DMS 273 (cell line): Measurements from ENCODE around the gene MLH3.

ENCODE experiments used
- DNase-seq: peaks from one replicate; lab custom pipeline; 2025; ENCODE audit not compliant: unreplicated experiment; lab: John Stamatoyannopoulos, UW

The MLH3 gene

DNA sequence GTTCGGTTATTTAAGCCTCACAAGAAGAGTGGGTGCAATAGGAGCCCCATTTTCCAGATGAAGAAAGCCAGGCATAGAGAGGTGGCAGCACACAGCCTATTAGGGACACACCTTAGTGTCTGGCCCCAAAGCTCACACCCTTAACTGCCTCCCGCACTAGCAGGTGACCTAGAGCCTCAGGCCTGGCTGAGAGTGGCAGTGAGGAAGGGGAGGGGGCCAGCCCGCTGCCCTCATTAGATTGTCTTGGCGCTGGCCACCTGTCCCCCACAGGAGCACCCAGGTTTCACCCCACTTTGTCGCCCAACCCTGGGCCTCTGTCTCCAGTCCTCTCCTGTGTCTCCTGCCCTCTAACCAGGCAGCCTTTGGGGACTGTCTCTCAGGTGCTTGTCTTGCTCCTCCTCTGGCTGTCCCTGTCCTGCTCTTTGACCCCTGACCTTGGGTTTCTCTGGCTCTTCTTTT, 77.3 kb downstream of the MLH3 start:
- no peak for DNase-seq

DNA sequence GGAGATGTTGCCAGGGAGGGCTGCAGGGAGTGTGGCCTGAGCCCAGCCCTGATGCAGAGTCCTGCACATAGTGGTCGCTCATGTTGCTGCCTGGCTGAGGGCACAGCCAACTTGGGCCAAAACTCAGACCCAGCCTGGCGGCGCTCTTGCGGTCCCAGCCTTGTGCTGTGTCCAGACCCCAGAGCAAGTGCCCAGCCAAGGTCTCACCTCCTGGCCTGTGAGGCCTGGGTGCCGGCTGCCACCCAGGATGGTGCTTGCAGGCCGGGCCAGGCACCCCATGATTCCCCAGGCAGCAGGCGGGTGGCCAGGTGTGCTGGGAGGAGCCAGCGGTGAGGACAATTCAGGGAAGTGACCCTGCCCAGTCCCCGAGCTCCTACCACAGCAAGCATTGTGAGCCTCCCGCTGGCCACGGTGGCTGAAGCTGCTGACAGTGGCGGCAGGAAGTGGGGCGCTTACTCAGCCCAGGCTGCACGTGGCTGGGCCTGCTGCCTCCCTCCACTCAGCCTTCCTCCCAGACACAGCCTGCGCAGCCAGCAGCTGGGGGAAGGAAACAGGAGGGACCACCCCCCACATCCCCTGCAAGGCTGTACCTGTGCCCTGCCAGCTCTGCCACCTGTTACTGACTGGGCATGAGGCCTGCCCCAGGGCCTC, 78.1 kb downstream of the MLH3 start:
- DNase-seq: no peak

DNA sequence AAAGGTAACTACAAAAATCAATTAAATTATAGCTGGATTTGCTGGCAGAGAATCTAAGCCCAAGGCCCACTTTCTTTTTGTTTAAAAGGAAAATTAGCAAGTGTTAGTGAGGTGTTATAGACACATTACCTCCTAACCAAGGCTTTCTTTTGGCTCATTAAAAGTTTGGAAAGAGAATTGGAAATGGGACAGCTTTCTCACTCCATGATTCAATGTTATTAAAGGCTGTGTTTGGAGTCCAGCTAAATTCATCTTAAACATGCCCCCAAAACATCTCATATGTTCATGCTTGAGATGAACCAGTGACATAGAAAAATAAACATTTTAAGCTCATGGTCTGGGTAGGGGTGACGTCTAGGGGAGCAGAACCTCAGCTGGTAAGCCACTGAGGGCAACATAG, 82.5 kb downstream of the MLH3 start:
- no peak for DNase-seq

DNA sequence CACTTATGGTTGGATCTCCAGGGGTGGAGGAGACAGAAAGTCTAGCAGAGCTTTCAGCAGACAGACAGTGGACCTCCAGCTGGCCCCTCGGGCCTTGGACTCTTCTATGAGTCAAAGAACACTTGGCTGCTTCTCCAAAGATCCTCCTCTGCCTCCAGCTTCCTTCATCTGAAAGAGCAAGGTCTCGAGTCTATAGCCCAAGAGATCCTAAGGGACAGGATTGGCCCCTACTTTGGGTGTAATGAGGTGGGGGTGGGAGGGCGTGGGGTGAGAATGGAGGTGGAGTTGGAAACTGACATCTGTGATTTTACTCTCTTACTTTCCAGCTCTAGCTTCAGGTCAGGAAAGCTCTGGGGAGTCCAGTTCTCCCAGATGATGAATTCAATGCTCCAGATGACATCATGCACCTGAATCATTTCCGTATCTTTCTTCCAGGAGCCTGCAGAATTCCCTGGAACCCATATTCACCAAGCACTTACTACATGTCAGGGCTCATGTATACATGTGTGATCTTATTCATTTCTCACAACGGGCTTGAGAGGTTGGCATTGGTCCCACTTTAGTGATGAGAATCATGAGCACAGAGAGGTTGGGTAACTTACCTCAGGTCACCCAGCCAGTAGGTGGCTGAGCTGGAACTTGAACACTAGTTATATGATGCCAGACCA, 85.6 kb downstream of the MLH3 start:
- DNase-seq: no peak

DNA sequence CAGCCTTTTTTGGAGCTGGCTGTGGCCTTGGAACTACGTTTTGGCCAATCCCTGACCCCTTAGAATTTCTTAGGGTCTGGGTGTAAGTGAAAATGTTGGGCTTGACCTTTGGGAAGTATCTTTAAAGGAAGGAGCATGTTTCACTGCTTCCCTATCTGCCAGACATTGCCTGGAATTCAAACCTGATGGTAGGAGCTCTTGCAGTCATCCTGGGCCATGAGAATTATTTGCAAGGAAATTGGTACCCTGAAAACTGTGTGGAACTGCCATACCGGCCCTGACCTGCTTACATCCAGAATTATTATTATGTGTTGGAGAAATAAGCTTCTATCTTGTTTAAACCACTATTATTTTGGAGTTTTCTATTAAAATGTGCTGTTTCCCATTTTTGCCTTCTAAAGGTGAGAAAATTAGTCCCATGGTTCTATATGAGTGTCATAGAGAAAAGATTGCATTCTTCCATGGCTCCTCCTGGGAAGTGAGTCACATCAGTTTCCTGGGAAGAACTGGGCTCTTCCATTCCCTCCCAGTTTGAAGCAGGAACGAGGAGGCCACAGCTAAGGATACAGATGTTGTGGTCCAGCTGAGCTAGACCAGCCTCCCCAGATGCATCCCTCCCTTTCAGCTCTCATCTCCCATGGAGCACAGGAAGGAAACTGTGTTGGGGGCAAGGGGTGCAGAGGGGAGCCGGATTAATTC, 86.3 kb downstream of the MLH3 start:
- no peak for DNase-seq
